K562 (cell line): ENCODE data around the gene MED16. TPM values are rescaled to one million over a fixed set of nuclear protein-coding genes. Genes with fewer than 3 reads are reported as not detected.

Experiments
- BRF1 ChIP-seq: IDR thresholded peaks from 3 replicates; pipeline ENCODE4 v1.6.1; 2011; ENCODE audit warnings: borderline replicate concordance, mild to moderate bottlenecking; ENCODE audit not compliant: insufficient read length; ENCODE audit errors: extremely low read depth
- CTBP1 ChIP-seq: fragments of 450-650 bp; IDR thresholded peaks from 2 replicates; pipeline ENCODE4 v1.6.1; 2016; ENCODE audit warnings: borderline replicate concordance
- EWSR1 ChIP-seq: fragments of 450-650 bp; IDR thresholded peaks from 2 replicates; pipeline ENCODE4 v1.6.1; 2018; ENCODE audit warnings: borderline replicate concordance, mild to moderate bottlenecking, low read depth, moderate library complexity; ENCODE audit not compliant: partially characterized antibody
- FOXA3 ChIP-seq, 2 experiments: fragments of 450-650 bp in 1 of 2; sonication (generic) in 1 of 2; formaldehyde crosslinking; IDR thresholded peaks in 1 of 2; conservative IDR thresholded peaks in 1 of 2; 2 replicates each; pipeline versions ENCODE4 v1.4.0 to v1.8.0; 2020 to 2022; ENCODE audit warnings: mild to moderate bottlenecking in 2 of 2, missing genetic modification reagents in 1 of 2
- GATAD2B ChIP-seq: fragments of 450-650 bp; IDR thresholded peaks from 2 replicates; pipeline ENCODE4 v1.6.1; 2017; ENCODE audit warnings: mild to moderate bottlenecking, borderline replicate concordance
- KDM2B ChIP-seq: fragments of 250-450 bp; sonication (Bioruptor Pico); IDR thresholded peaks from 2 replicates; pipeline ENCODE4 v1.8.0; 2021; ENCODE audit warnings: mild to moderate bottlenecking, moderate library complexity
- KHSRP ChIP-seq: fragments of 450-650 bp; IDR thresholded peaks from 2 replicates; pipeline ENCODE4 v1.6.1; 2017
- NFE2 ChIP-seq: IDR thresholded peaks from 2 replicates; pipeline ENCODE4 v1.6.1; 2014; ENCODE audit warnings: antibody characterized with exemption, low read depth
- SETDB1 ChIP-seq: IDR thresholded peaks from one replicate; pipeline ENCODE4 v1.6.1; 2012; ENCODE audit warnings: low read length, control low read depth, inconsistent platforms
- SOX6 ChIP-seq: fragments of 450-650 bp; IDR thresholded peaks from 2 replicates; pipeline ENCODE4 v1.6.1; 2014; ENCODE audit warnings: mild to moderate bottlenecking
- TAL1 ChIP-seq: fragments of 450-650 bp; IDR thresholded peaks from 2 replicates; pipeline ENCODE4 v1.6.1; 2016; ENCODE audit warnings: mild to moderate bottlenecking
- TSC22D4 ChIP-seq: fragments of 450-650 bp; IDR thresholded peaks from 2 replicates; pipeline ENCODE4 v1.6.1; 2016; ENCODE audit warnings: missing genetic modification characterization, missing biosample characterization, control low read depth
- ZNF143 ChIP-seq: sonication (generic); formaldehyde crosslinking; IDR thresholded peaks from 2 replicates; pipeline ENCODE4 v1.9.0; 2022; ENCODE audit warnings: mild to moderate bottlenecking, missing genetic modification reagents
- ZNF586 ChIP-seq: fragments of 450-650 bp; formaldehyde crosslinking; conservative IDR thresholded peaks from 2 replicates; pipeline ENCODE4 v1.4.0; 2020; ENCODE audit warnings: mild to moderate bottlenecking, moderate library complexity
- polyA plus RNA-seq, 8 experiments: library from polyadenylated mRNA; depleted of rRNA in 4 of 8; stranded (reverse) in 5 of 8; unstranded in 3 of 8; fragments of >200 nt; fragmentation: Nextera tagmentation in 2 of 8; fragmentation: Illumina TruSeq in 1 of 8; extraction: Ambion mirVana in 2 of 8; extraction: Trizol in 1 of 8; gene quantifications; 2 replicates each; pipeline versions ENCODE4 v1.2.1 to v1.2.3, GENCODE V29; 2011 to 2014; ENCODE audit warnings: inconsistent platforms in 1 of 8, missing spikeins in 1 of 8
- total RNA-seq, 7 experiments: library from RNA; depleted of rRNA in 6 of 7; stranded (reverse); fragments of >200 nt in 6 of 7; fragmentation: Illumina TruSeq in 2 of 7; extraction: Trizol in 2 of 7; gene quantifications; 2 replicates each; pipeline versions ENCODE4 v1.2.1 to v1.2.3, GENCODE V29; 2011 to 2021; ENCODE audit warnings: low replicate concordance in 1 of 7
- TF ChIP-seq, protein P1 (sequence below): sonication (generic); formaldehyde crosslinking; IDR thresholded peaks from 2 replicates; pipeline ENCODE4 v1.9.0; 2022; ENCODE audit warnings: mild to moderate bottlenecking, missing genetic modification reagents
- TF ChIP-seq, protein P2 (sequence below): fragments of 250-450 bp; sonication (Bioruptor Pico); IDR thresholded peaks from 2 replicates; pipeline ENCODE4 v1.5.0; 2021; ENCODE audit warnings: mild to moderate bottlenecking, moderate library complexity
- TF ChIP-seq, protein P3 (sequence below): fragments of 250-450 bp; sonication (Bioruptor Pico); IDR thresholded peaks from 2 replicates; pipeline ENCODE4 v1.5.0; 2020; ENCODE audit warnings: mild to moderate bottlenecking
- TF ChIP-seq, protein P4 (sequence below), 3 experiments: fragments of 200-800 bp in 1 of 3; sonication (Bioruptor generic) in 1 of 3; sonication (generic) in 1 of 3; formaldehyde crosslinking in 1 of 3; IDR thresholded peaks; 2 replicates each; pipeline versions ENCODE4 v1.6.1 to v1.8.0; 2016 to 2022; ENCODE audit warnings: mild to moderate bottlenecking in 2 of 3, missing compliant biosample characterization in 2 of 3, missing genetic modification characterization in 2 of 3, missing genetic modification reagents in 1 of 3
- TF ChIP-seq, protein P5 (sequence below): sonication (generic); formaldehyde crosslinking; IDR thresholded peaks from 2 replicates; pipeline ENCODE4 v1.8.0; 2022; ENCODE audit warnings: mild to moderate bottlenecking, missing genetic modification reagents, borderline replicate concordance

Gene MED16
- total and polyA plus RNA-seq, 9 of the 15 experiments (the other 6 are each of a cell fraction or from before 2014, with no cell fraction given) = 0.89 to 59.9 (median 8.6) TPM

DNA sequence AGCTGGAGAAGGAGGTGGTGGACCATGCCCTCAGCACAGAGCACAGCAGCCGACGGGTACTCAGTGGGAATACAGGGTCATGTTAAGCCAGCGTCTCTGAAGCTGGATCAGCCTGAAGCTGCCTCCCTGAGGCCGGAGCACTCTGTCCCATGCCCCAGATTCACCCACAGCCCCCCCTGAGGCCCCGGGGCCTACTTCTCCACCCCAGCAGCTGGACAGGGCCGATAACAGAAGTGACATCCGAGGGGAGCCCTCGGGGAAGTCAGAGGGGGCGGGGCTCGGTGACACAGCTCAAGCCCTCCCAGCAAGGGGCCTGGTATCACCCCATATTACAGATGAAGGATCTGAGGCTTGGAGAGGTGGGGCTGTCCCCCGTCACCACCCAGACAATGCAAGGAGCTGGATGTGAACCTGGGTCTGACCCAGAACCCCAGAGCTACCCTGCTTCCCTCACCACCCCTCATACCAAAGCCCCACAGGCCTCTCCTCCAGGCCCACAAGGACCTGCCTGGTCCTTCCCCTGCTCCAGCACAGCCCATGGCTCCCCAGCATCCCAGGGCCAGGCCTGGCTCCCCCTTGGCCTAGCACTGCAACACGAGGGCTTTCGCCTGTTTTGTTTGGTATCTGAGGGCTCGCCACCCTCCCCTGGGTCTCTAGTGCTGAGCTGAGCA is 14.3 kb upstream of the MED16 start (continued):
- no peak for TF ChIP-seq EWSR1
- TF ChIP-seq ZNF143 = no peak
- TF ChIP-seq, protein P1, sequence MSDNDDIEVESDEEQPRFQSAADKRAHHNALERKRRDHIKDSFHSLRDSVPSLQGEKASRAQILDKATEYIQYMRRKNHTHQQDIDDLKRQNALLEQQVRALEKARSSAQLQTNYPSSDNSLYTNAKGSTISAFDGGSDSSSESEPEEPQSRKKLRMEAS = peak; percentile 55; the same call in 1 of the 2 replicates
- peak in 1 of 2 experiments; percentile 67; a peak in 1 of 4 replicates for TF ChIP-seq FOXA3 (CRISPR knock-in tag; conservative IDR thresholded peaks at IDR 0.05 in 1 of 2, IDR thresholded peaks at IDR 0.05 in 1 of 2)
- TF ChIP-seq ZNF586 (CRISPR knock-in tag) = no peak
- no peak for TF ChIP-seq BRF1
- peak; percentile 88; the same call in 1 of the 2 replicates for TF ChIP-seq GATAD2B
- no peak for TF ChIP-seq KHSRP
- no peak for TF ChIP-seq SETDB1
- TF ChIP-seq, protein P2, sequence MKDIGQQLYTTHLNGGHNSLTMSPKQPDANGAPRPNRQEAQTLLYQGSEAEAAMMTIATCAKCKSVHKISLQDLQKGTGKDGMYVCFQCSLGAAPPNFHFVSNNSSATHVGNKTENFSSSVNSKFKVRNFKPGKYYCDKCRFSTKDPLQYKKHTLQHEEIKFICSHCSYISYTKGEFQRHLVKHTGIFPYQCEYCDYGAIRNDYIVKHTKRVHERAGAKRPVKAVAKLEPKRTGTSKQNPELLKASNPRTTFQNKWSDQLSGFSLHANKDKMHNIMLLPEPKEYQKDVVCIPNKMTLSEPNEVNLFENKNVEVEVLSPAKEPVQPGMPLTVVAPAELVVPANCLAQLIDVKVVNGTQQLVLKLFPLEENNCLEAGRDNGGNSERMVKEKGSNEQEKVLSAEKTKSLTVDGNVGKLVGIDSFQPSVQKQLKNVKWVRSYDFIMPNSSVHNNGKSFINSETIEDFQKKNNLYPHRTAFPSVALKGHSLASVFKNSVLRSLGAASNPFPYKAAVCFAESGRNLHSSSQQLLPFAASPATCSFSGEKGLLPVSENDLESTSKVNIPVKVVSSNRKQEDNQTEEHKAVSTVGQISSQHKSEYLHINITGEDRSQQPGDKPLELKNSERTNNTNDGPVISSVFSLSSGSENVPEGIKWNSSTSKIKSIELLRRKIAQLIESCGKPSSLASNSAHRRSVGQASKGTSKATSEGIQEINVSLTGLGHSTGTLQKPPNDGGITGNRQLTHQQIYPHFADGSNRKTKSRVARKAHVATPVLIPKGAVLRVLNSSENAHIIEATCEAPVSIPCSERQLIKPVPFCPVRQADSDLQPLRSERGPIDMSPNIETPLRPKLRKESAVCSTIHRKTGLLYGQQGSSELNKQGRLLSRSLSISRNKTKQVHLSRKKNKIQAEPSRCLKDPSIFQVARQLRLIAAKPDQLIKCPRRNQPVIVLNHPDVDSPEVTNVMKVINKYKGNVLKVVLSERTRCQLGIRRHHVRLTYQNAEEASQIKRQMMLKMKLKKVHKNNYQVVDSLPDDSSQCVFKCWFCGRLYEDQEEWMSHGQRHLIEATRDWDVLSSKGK (CRISPR knock-in tag) = no peak
- TF ChIP-seq NFE2 = peak; percentile 75
- TF ChIP-seq, protein P3, sequence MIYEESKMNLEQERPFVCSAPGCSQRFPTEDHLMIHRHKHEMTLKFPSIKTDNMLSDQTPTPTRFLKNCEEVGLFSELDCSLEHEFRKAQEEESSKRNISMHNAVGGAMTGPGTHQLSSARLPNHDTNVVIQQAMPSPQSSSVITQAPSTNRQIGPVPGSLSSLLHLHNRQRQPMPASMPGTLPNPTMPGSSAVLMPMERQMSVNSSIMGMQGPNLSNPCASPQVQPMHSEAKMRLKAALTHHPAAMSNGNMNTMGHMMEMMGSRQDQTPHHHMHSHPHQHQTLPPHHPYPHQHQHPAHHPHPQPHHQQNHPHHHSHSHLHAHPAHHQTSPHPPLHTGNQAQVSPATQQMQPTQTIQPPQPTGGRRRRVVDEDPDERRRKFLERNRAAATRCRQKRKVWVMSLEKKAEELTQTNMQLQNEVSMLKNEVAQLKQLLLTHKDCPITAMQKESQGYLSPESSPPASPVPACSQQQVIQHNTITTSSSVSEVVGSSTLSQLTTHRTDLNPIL = no peak
- peak; percentile 87 for TF ChIP-seq SOX6
- no peak for TF ChIP-seq TSC22D4 (tag)
- TF ChIP-seq KDM2B (CRISPR knock-in tag) = no peak
- TF ChIP-seq TAL1 = peak; percentile 94
- TF ChIP-seq, protein P4, sequence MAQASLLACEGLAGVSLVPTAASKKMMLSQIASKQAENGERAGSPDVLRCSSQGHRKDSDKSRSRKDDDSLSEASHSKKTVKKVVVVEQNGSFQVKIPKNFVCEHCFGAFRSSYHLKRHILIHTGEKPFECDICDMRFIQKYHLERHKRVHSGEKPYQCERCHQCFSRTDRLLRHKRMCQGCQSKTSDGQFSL (CRISPR knock-in tag; IDR thresholded peaks at IDR 0.05) = peak; percentile 80
- TF ChIP-seq, protein P4 (tag; IDR thresholded peaks at IDR 0.05) = 0 out of 4 replicates have a peak, but pooled peaks of 1 of the 2 experiments have one; percentile 31
- TF ChIP-seq, protein P5, sequence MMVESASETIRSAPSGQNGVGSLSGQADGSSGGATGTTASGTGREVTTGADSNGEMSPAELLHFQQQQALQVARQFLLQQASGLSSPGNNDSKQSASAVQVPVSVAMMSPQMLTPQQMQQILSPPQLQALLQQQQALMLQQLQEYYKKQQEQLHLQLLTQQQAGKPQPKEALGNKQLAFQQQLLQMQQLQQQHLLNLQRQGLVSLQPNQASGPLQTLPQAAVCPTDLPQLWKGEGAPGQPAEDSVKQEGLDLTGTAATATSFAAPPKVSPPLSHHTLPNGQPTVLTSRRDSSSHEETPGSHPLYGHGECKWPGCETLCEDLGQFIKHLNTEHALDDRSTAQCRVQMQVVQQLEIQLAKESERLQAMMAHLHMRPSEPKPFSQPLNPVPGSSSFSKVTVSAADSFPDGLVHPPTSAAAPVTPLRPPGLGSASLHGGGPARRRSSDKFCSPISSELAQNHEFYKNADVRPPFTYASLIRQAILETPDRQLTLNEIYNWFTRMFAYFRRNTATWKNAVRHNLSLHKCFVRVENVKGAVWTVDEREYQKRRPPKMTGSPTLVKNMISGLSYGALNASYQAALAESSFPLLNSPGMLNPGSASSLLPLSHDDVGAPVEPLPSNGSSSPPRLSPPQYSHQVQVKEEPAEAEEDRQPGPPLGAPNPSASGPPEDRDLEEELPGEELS (CRISPR knock-in tag) = no peak
- TF ChIP-seq CTBP1 = peak; percentile 86
